ENCODE data around the gene MSGN1. TPM values are rescaled to one million over a fixed set of nuclear protein-coding genes. Genes with fewer than 3 reads are reported as not detected.

Gene MSGN1
- total RNA-seq = not detected

GRCh38 chr2:17816396-17817245, at the start of gene MSGN1:
MSGN1 (plus strand) TSS chr2:17816460; CDS start chr2:17816519, 59 bp downstream.
- Histone ChIP-seq H3K4me1 (no peaks in the 10 kb centered on the region), H3K27me3 (no peaks in the 10 kb centered on the region), H3K9ac (ENCODE audit: low read depth in 2 of 2, low read length in 2 of 2) (no peak within 1 kb of the TSS), H3K4me3 (no peak within 1 kb of the TSS), H3K36me3 (no peaks in the 10 kb centered on the region), H3K9me3 (no peaks in the 10 kb centered on the region), H3K27ac (no peak within 1 kb of the TSS)
- intact Hi-C loops (cut with DNase I) = no loop called here
- TF ChIP-seq CTCF (IDR thresholded peaks at IDR 0.05) = no peak
- DNase-seq = no peak

GRCh38 chr2:17768894-17769293, 47.4 kb upstream of the MSGN1 start:
- no peak for TF ChIP-seq CTCF (IDR thresholded peaks at IDR 0.05)
- H3K27me3 ChIP-seq = no peaks in the 10 kb centered on the region
- no peak overlapping the region for H3K9ac ChIP-seq (ENCODE audit: low read depth in 2 of 2, low read length in 2 of 2)
- no peaks in the 10 kb centered on the region for H3K4me1 ChIP-seq
- no peak overlapping the region for H3K27ac ChIP-seq
- DNase-seq = no peak
- intact Hi-C loops (cut with DNase I) = no loop called here
- no peaks in the 10 kb centered on the region for H3K9me3 ChIP-seq
- H3K36me3 ChIP-seq = no peaks in the 10 kb centered on the region
- H3K4me3 ChIP-seq = no peak overlapping the region

GRCh38 chr2:17771956-17772355, 44.3 kb upstream of the MSGN1 start:
- Histone ChIP-seq H3K9ac (ENCODE audit: low read depth in 2 of 2, low read length in 2 of 2) (no peak overlapping the region), H3K36me3 (no peaks in the 10 kb centered on the region), H3K4me3 (no peak overlapping the region), H3K9me3 (no peaks in the 10 kb centered on the region), H3K27me3 (no peaks in the 10 kb centered on the region), H3K27ac (no peak overlapping the region), H3K4me1 (no peaks in the 10 kb centered on the region)
- intact Hi-C loops (cut with DNase I) = no loop called here
- no peak for TF ChIP-seq CTCF (IDR thresholded peaks at IDR 0.05)
- no peak for DNase-seq

GRCh38 chr2:17772532-17772931, 43.7 kb upstream of the MSGN1 start:
- Histone ChIP-seq H3K9ac (ENCODE audit: low read depth in 2 of 2, low read length in 2 of 2) (no peak overlapping the region), H3K9me3 (no peaks in the 10 kb centered on the region), H3K36me3 (no peaks in the 10 kb centered on the region), H3K4me3 (no peak overlapping the region), H3K27me3 (no peaks in the 10 kb centered on the region), H3K27ac (no peak overlapping the region), H3K4me1 (no peaks in the 10 kb centered on the region)
- DNase-seq = no peak
- intact Hi-C loops (cut with DNase I) = no loop called here
- TF ChIP-seq CTCF (IDR thresholded peaks at IDR 0.05) = no peak

- Histone ChIP-seq H3K27me3 (no peaks in the 10 kb centered on the region), H3K9ac (ENCODE audit: low read depth in 2 of 2, low read length in 2 of 2) (no peak overlapping the region), H3K4me3 (no peak overlapping the region), H3K4me1 (no peaks in the 10 kb centered on the region), H3K9me3 (no peaks in the 10 kb centered on the region), H3K36me3 (no peaks in the 10 kb centered on the region), H3K27ac (no peak overlapping the region)
- no peak for DNase-seq
- TF ChIP-seq CTCF (IDR thresholded peaks at IDR 0.05) = no peak
- intact Hi-C loops (cut with DNase I) = no loop called here
These were observed 35.7 kb upstream of the MSGN1 start for GRCh38 chr2:17780546-17780945.

All from colonic mucosa (tissue), 4 donors.